Left cardiac atrium (tissue), 4 donors: ENCODE data around the gene PEAK1. TPM values are rescaled to one million over a fixed set of nuclear protein-coding genes. Genes with fewer than 3 reads are reported as not detected.
"Not testable (repeated sequence)": the region's sequence is repeated elsewhere in the genome, so short reads cannot be mapped to it uniquely, and the experiment has no call there.

Experiments
- ATAC-seq, 2 donors: fragments of 200-7000 bp; cut with Tn5 transposase; one replicate each; pipeline ENCODE4 v1.9.1; 2020; ENCODE audit warnings: mild to moderate bottlenecking in 2 of 2, moderate library complexity in 2 of 2
- DNase-seq: peaks from one replicate; pipeline ENCODE4 v3.0.0-alpha.2; 2020
- intact Hi-C, 2 donors: fragments of 100-400 bp; cut with DNase I; formaldehyde crosslinking; loops; one replicate each; pipeline versions ENCODE4 v1.14.1 to v1.15.1; 2022 to 2023
- total RNA-seq, 2 donors: library from RNA; stranded (reverse); fragmentation: NEBNext Ultra II Directional; extraction: Animal tissue kit (Norgen Biotek cat#: 25700); gene quantifications; one replicate each; pipeline ENCODE4 v1.2.1, GENCODE V29; 2021
- donor health status: DM: no; HTN: yes; CAD: no.
- donor health status: DM: no; HTN: yes; CAD: no; lungs with severe emphysema.
- donor health status: DM: yes; HTN: yes; CAD: no.
- donor health status: Dilated cardiomyopathy.

PEAK1 gene
- total RNA-seq, 2 donors from 2014 or later: 59.0 to 71.7 TPM

DNA sequence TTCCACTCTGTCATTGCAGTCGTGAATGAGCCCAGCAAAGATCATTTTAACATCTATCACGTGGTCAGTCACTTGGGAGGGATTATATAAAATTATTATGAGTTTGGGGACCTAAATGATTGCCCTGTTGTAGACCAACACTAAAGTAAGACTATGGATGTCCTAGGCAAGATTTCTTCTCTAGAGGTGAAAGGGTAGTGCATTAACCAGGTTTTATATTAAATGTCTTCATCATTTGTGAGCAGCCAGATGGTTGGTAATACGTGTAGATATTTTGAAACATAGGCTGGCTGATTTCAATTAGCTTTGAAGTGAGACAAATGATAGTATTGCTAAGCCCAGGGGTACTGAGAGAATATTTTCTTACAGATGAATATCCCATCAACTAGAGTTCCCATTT, 198.7 kb downstream of the PEAK1 start:
- intact Hi-C loops: no loop called here
- ATAC-seq (no peak), DNase-seq (no peak)

DNA sequence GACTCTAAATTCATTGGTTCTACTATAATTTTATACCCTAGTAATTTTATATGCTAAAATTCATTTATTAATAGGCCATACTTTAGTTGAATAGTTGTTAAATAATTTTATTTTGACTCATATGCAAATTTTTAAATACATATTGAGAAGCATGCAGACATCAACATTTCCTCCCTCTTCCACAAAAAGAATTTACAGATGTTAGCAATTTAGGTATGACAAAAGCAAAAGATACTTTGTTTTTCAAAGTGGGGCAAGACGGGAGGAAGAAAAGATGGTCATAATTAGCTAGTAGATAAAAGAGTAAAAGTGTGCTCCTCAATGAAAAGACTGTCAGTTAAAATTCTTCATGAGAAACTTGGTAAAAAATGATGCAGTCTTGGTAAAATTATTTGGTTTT, 200.1 kb downstream of the PEAK1 start:
- no peak for DNase-seq
- intact Hi-C loops: no loop called here
- ATAC-seq: no peak

DNA sequence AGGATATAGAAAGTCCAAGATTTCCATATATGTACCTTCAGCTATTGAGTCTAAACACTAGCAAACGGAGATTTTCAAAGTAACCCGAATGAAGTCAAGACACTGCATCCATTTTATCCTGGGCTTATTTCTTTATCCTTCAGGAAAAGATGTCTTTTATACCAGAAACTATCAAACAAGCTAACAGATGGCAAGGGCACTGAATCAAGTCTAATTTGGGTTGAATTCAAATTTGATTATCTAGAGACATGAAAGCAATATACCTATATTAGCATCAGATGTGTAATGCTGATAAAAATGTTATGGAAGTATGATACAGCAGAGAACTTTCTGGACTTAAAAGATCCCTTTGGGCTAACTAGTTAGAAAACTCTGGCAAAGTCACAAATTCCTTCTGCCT, 210.7 kb downstream of the PEAK1 start:
- intact Hi-C loops: no loop called here
- ATAC-seq (no peak), DNase-seq (no peak)

DNA sequence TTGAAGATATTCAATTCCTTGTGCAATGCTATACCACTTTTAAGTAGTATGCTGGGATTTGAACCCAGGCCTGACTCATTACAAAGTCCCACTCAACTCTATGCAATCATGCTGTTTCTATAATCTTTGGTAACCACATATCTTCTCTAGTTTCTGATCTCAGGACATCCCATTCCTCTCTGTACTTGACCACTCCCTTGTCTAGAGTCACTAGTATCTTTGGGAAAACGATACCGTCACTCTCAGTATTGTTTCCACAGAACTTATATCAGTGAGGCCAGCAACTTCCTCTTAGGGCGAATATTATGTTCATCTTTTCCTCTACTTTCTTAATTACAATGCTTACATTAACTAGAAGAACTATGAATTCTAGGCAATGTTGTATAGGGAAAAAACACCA, 211.7 kb downstream of the PEAK1 start:
- ATAC-seq: no peak
- intact Hi-C loops: no loop called here
- DNase-seq: no peak

DNA sequence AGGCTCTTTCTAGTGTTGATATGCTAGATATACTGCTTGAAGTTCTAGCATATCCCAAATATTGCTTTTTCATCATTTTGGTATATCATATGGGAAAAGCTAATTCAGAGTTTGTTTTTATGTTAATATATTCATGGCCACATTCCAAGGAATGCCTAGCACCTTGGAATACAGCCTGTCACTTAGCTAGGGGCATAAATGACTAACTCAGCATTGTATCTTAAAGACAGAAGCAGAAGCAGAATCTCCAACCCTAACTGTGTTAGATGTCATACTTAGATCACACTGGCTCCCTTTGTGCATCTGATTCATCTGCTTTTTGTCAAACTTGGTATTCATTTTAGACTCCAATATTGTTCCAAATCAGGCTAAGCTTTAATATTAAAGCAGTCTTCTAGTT, 218.2 kb downstream of the PEAK1 start:
- intact Hi-C loops: no loop called here
- ATAC-seq (no peak), DNase-seq (no peak)

DNA sequence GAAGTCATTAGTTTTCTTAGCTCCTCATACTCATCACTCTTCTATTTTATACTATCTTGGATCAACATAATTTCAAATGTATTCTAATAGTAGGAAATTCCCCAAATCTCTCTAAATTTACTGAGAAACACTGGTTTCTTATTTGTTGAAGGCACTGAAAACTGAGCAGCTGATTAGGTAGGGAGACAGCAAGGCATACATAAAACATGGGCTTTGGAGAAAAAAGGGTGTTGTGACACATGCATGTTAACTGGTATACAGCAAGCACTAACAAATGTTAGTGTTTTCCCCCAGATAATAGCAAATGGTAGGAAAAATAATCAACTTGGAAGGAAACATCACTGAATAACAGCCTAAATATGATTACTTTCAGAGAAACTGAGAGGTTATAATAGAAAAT, 223.5 kb downstream of the PEAK1 start:
- intact Hi-C loops: no loop called here
- no peak for ATAC-seq
- DNase-seq: no peak

DNA sequence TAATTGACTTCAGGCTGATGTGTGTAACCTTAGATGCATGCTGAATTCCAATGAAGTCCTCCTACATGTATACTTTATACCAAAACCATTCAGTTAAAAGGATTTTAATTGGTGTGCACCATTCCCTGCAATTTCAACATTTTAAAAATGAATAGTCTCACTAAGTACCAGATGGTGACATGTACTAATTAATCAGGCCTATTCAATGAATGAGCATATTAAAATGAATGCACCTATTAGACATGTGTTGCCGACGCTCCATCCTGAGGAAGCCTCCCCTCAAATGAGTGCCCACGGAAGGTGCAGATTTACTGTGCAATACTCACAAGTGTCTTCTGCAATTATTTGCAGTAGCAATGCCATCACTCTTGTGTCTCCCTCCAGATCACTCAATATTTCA, 224.3 kb downstream of the PEAK1 start:
- intact Hi-C loops: no loop called here
- ATAC-seq (no peak), DNase-seq (no peak)

DNA sequence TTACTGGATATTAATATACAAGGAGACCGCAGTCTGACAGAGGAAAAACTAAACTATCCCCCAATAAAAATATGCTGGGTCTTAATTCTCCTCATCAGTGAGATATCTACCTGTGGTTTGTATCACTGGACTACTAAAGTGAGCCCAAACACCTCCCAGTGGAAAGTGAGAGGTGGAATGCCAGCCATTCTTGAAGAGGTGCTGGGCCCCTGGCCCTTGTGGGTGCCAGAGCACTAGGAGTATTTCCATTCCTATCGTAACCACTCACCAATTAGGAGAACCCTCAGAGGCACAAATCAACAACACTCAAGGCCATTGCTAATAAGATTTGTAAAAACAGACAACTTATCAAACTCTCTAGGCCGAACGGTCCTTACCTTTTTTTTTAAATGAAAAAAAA, 227.5 kb downstream of the PEAK1 start:
- intact Hi-C loops: no loop called here
- no peak for DNase-seq
- ATAC-seq: no peak

DNA sequence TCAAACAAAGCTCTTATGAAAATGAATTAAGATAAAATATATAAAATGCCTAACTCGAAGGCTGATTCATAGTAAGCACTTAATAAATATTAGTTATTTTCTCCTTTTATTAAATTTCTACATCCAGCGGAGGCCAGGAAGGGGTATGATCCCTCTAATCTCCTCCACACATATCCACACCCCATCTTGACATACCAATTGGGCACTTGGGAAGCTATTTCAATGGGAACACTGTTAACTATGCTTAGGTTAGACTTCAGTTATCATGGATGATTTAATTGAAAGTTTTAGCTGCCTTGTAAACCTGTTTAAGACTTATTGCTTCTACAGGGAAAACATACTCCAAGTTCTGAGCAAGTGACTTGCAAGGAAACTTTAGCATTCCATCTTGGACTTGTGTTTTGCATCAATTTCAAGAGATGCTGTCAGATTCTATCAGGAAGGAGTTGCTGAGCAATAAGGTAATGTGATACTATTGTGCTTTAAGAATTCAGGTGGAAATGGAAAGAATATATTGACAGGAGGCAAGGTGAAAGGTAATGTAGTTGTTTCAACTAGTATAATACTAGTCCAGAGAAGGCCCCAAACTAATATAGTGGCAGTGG, 228.6 kb downstream of the PEAK1 start:
- ATAC-seq: no peak
- DNase-seq: no peak
- intact Hi-C loops: no loop called here

DNA sequence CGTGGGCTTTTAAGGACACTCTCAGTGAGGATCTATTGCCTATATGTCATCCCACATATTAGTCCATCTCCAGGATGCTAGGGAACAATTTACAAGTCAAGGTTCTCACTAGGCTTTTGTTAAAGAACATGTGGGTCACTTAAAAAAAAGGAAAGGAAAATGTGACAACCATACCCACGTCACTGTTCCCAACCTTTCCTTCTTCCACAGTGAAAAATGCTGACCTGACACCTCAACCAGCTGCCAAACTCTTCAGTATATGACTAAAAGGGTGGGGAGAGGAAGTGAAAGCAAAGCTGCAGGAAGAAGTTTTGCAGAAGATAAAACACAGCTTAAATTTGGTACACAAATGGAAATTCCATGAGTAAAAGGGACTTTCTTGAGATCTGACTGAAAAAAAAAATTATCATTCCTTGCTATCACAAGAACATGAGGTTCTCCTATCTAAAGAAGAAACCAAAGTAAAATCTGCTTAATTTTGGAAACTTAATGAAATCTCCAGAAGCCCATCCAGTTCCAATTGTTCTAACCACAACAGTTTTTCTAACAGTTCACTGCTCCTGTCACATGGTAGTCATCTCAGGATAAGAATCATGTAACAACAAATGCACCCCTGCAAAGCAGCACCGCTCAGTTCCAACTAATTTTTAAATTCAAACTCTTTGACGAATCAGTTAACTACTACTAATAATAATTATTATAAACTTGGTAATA, 232.0 kb downstream of the PEAK1 start:
- ATAC-seq (peak; percentile 85 to 92), DNase-seq (peak; percentile 59)
- intact Hi-C loops: loop anchor here in 1 of 2 donors (2.0 kb wide), 1 partner anchor 355 kb away; no protein-coding TSS in a partner anchor

DNA sequence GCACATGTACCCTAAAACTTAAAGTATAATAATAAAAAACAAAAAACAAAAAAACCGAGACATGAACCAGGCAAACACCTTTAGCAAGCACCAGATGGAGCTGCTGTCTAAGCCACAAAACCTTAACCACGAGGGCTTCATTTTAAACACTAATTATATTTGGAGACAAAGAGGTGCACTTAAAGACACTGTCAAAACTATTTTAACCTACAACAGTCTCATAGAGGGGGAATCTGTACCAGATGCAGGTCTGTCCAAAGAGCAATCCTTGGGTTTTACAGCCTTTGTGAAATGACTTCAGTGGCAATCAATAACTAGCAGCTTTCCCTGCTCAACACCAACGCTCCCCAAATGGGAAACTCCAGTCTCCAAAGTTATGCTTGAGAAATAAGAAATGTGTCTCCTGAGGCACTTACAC, 233.3 kb downstream of the PEAK1 start:
- intact Hi-C loops: loop anchor here in 1 of 2 donors (2.0 kb wide), 1 partner anchor 356 kb away; no protein-coding TSS in a partner anchor
- DNase-seq: no peak
- ATAC-seq: peak; percentile 33 to 45

DNA sequence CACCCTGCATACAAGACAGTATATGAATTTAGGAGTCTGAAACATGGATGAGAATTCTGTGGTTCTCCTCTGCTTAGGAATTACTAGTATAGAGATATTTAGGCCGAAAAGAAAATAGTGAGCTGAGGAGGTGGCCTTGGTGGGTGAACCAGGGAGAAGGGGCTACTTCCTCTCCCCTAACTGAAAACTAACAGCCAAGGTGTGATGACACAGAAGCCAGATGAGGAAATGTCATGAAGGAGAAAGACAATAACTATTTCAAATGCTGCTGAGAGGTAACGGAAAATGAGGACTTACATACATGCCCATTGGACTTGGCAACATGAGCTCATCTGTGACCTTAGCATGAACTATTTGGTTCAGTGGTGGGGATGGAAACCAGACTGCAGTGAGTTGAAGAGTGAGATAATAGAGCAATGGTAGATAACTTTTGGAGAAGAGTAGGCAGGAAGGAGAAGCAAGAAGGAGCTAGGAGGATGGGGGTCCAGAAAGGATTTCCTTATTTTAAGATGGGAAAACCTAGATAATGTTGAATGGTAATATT, 234.6 kb downstream of the PEAK1 start:
- intact Hi-C loops: no loop called here
- no peak for DNase-seq
- ATAC-seq: no peak

DNA sequence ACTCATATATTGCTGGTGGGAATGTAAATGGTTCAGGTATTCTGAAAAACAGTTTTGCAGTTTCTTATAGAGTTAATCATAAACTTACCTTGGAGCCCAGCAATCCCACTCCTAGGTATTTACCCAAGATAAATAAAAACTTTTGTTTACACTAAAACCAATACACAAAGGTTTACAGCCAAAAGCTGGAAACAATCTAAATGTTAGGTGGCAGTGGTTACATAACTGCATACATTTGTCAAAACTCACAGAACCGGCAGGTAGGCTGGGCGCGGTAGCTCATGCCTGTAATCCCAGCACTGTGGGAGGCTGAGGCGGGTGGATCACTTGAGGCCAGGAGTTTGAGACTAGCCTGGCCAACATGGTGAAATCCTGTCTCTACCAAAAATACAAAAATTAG, 235.6 kb downstream of the PEAK1 start:
- intact Hi-C loops, DNase-seq, ATAC-seq: not testable (repeated sequence)

DNA sequence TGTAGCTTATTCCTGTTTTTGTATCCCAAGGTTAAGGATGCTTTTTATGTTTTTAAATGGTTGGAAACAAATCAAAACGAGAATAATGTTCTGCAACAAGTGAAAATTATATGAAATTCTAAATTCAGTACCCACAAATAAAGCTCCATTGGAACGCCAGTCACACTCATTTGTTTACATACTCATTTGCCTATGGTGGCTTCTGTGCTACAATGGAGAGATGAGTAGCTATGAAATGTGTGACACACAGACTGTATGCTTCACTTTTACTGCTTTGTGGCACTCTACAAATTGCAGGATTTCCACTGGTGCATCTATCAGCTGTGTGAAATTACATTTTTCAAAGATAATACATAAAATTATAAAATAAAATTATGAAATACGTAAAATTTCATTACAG, 236.8 kb downstream of the PEAK1 start:
- intact Hi-C loops: no loop called here
- no peak for DNase-seq
- ATAC-seq: no peak

DNA sequence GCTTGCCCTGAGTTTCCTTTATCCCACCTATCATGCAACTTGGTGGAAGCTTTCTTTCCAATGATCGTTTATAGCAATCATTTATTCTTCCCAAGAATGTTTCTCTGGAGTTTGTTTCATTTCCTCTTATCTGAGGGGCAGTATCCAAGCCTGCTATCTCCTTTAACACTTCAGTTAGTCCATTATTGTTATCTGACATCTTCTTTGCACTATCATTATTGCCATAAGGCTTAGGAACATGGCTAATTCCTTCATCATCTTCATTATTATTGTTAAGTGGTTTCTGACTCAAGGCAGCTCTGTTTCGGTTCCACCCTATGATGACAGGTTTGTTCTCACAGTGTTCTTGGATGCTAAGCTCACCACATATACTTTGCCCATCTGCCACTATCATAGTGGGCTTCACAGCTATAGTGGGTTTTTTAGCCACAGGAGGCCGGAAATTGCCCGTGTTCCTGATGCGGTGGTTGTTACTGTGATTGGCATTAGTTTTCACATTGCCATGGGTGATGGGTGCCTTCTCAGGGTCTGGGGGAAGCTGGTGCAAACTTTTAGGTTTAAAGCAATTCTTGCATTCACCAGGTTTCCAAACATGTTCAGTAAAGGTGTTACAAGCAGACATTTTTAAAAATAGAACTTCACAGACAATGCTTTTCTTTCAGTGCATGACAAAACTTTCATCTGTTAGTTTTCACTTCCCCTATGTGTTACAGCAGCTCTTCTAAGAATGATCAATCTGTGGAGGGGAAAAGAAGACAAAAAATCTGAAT, 238.4 kb downstream of the PEAK1 start:
- intact Hi-C loops: no loop called here
- DNase-seq: no peak

DNA sequence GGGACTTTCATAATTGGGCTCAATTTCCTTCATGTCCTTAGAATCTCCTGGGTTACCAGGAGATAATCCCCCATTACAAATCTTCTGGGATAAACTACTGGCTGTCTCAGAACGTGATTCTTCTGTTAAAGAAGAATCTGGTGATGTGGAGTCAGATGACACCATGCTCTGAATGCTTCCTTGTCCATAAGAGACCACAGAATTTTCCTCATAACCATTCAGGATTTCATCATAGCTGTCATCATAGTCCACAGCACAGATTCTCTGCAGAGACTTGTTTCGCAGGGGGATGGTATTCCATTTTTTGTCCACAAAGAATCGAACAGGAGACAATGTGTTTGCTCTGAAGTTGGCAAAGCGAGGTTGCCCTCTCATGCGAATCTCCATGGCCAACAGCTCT, 239.1 kb downstream of the PEAK1 start:
- intact Hi-C loops: no loop called here
- no peak for DNase-seq
- ATAC-seq: no peak

More for the DNA sequence above, 238.4 kb downstream of the PEAK1 start:
- no peak for ATAC-seq

DNA sequence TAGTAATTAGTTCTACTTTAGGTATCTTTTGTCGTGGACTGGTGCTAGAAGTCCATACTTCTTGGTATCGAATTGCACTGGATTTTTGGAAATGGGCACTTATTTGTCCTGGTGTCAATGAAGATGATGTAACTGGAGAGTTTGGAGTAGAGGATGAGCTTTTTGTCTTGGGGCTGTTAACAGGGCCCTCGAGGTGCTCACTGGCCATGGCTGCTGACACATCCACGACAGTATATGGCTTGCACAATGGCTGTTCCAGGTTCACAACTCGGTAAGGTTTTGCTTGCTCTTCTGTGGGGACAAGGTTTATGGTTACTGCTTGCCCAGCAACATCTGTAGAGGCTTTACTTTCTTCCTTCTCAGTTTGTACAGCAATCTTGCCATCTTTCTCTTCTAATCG, 239.6 kb downstream of the PEAK1 start:
- DNase-seq (no peak), ATAC-seq (no peak)
- intact Hi-C loops: no loop called here

DNA sequence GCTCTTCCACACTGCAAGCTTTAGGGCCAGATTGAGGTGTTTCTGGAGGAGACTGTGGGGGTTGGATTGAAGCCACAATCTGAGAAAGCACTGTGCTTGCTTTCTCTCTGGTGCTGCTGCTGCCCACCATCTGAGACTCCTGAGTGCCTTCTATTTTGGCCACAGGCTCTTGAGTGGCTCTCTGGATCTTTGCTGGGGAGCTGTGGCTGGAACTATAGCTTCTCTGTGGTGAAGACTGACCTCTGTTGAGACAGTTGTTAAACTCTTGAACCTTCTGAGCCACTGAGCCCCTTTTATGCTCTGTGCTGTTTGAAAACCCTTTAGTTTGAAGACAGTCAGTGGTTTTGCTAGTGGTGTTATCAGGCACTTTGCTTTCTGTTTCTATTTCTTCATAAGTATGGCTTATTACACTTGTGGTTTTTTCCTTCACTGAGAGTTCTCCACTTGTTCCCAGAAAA, 240.3 kb downstream of the PEAK1 start:
- intact Hi-C loops: no loop called here
- DNase-seq: no peak
- ATAC-seq: no peak

DNA sequence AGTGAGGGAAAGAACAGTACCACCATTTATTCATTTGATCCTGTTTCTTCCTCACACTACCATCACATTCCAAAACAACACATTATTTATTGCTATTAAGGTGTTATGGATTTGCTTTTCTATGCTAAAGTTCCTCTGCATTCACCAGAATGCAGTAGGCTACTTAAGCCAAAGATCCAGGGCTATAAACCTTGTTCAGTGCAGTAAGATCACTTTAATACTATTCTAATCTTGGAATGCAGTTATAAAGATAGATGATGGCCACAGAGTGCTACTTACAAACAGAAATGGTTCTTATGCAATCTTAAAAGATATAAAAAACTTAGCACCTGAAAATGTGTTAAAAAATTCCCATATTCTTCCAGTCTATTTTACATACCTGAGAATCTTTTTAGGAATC, 241.5 kb downstream of the PEAK1 start:
- no peak for ATAC-seq
- no peak for DNase-seq
- intact Hi-C loops: no loop called here

DNA sequence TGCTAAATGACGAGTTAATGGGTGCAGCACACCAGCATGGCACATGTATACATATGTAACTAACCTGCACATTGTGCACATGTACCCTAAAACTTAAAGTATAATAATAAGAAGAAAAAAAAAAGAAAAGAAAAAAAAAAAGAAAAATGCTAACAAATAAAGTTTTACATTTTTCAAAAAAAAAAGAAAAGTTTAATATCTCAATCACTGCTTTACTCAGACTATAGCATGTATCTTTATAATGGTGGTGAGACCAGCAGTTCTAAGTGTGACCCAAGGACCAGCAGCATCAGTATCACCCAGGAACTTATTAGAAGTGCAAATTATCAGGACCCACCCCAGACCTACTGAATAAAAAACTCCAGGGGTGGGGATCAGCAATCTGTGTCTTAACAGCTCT, 243.8 kb downstream of the PEAK1 start:
- DNase-seq, ATAC-seq, intact Hi-C loops: not testable (repeated sequence)
